Astrocyte (in vitro differentiated cells and primary cell): Measurements from ENCODE around the gene NACA2. TPM values are rescaled to one million over a fixed set of nuclear protein-coding genes. Genes with fewer than 3 reads are reported as not detected.

Experiments
- DNase-seq: peaks from one replicate; pipeline ENCODE4 v3.0.0-alpha.2; 2010; ENCODE audit warnings: low read depth
- FAIRE-seq: peaks from 2 replicates; lab custom pipeline; 2011; peaks lifted over from hg19 to GRCh38; lab: Jason Lieb, UNC
- H2AFZ ChIP-seq: 2 replicates; pipeline ENCODE4 v1.6.0; 2012; ENCODE audit warnings: low read depth, low read length, inconsistent platforms
- H3K27ac ChIP-seq: 2 replicates; pipeline ENCODE4 v1.5.1; 2011; ENCODE audit warnings: low read depth, low read length, inconsistent platforms
- H3K27me3 ChIP-seq: 2 replicates; pipeline ENCODE4 v1.6.0; 2011; ENCODE audit warnings: low read length, inconsistent platforms; ENCODE audit not compliant: insufficient read depth
- H3K36me3 ChIP-seq: 2 replicates; pipeline ENCODE4 v1.5.1; 2011; ENCODE audit warnings: low read length, inconsistent platforms; ENCODE audit not compliant: insufficient read depth
- H3K4me1 ChIP-seq: 2 replicates; pipeline ENCODE4 v1.5.1; 2011; ENCODE audit warnings: low read length, inconsistent platforms; ENCODE audit not compliant: insufficient read depth
- H3K4me2 ChIP-seq: 2 replicates; pipeline ENCODE4 v1.6.0; 2012; ENCODE audit warnings: low read length, inconsistent platforms
- H3K4me3 ChIP-seq: 2 replicates; pipeline ENCODE4 v1.5.1; 2011; ENCODE audit warnings: low read depth, mild to moderate bottlenecking, low read length, inconsistent platforms; ENCODE audit not compliant: insufficient read depth
- H3K79me2 ChIP-seq: 2 replicates; pipeline ENCODE4 v1.6.0; 2012; ENCODE audit warnings: mild to moderate bottlenecking, low read length, inconsistent platforms; ENCODE audit not compliant: insufficient read depth
- H3K9ac ChIP-seq: 2 replicates; pipeline ENCODE4 v1.6.0; 2012; ENCODE audit warnings: mild to moderate bottlenecking, low read length, inconsistent platforms
- H3K9me3 ChIP-seq: 2 replicates; pipeline ENCODE4 v1.5.1; 2012; ENCODE audit warnings: low read depth, mild to moderate bottlenecking, low read length, inconsistent platforms; ENCODE audit not compliant: insufficient read depth
- H4K20me1 ChIP-seq: 2 replicates; pipeline ENCODE4 v1.6.0; 2012; ENCODE audit warnings: low read length, inconsistent platforms; ENCODE audit not compliant: insufficient read depth
- H3K27ac Mint-ChIP-seq: one replicate; pipeline ENCODE4 v1.8.0; 2021; ENCODE audit warnings: mild to moderate bottlenecking, mixed read lengths; ENCODE audit not compliant: unreplicated experiment
- H3K27me3 Mint-ChIP-seq: one replicate; pipeline ENCODE4 v1.8.0; 2021; ENCODE audit warnings: low read depth, mixed read lengths; ENCODE audit not compliant: unreplicated experiment
- H3K36me3 Mint-ChIP-seq: one replicate; pipeline ENCODE4 v1.8.0; 2021; ENCODE audit warnings: low read depth, mixed read lengths; ENCODE audit not compliant: unreplicated experiment
- H3K4me1 Mint-ChIP-seq: one replicate; pipeline ENCODE4 v1.8.0; 2021; ENCODE audit warnings: low read depth, mixed read lengths; ENCODE audit not compliant: unreplicated experiment
- H3K4me3 Mint-ChIP-seq: one replicate; pipeline ENCODE4 v1.8.0; 2021; ENCODE audit warnings: mild to moderate bottlenecking, moderate library complexity, mixed read lengths; ENCODE audit not compliant: unreplicated experiment
- H3K9me3 Mint-ChIP-seq: one replicate; pipeline ENCODE4 v1.8.0; 2021; ENCODE audit warnings: mild to moderate bottlenecking, mixed read lengths; ENCODE audit not compliant: unreplicated experiment
- CTCF ChIP-seq: IDR thresholded peaks from 2 replicates; pipeline ENCODE4 v1.5.1; 2011; ENCODE audit warnings: low read depth, mild to moderate bottlenecking, inconsistent platforms, low read length, moderate library complexity; ENCODE audit not compliant: insufficient read depth
- EZH2 ChIP-seq: IDR thresholded peaks from 2 replicates; pipeline ENCODE4 v1.6.1; 2012; ENCODE audit warnings: mild to moderate bottlenecking, low read length, inconsistent platforms; ENCODE audit not compliant: insufficient read depth
- total RNA-seq: library from RNA; stranded (reverse); gene quantifications from 2 replicates; pipeline ENCODE4 v1.2.1, GENCODE V29; 2021

Gene NACA2
- total RNA-seq, 1 donor from 2014 or later: not detected

- TF ChIP-seq CTCF (no peak), EZH2 (no peak)
- Histone ChIP-seq H3K27ac (no peak overlapping the region), H3K27me3 (peaks cover 24% of the 10 kb centered on the region), H3K9ac (no peak overlapping the region), H3K4me1 (no peaks in the 10 kb centered on the region), H3K4me3 (no peak overlapping the region), H3K79me2 (no peaks in the 10 kb centered on the region), H3K4me2 (no peak overlapping the region), H4K20me1 (no peaks in the 10 kb centered on the region), H3K36me3 (no peaks in the 10 kb centered on the region), H3K9me3 (no peaks in the 10 kb centered on the region), H2AFZ (no peak overlapping the region)
- FAIRE-seq: no peak
- Mint-ChIP-seq H3K36me3 (peaks cover 2% of the 10 kb centered on the region), H3K4me3 (no peak overlapping the region), H3K4me1 (no peaks in the 10 kb centered on the region), H3K27ac (no peak overlapping the region), H3K27me3 (peaks cover 13% of the 10 kb centered on the region), H3K9me3 (no peaks in the 10 kb centered on the region)
- no peak for DNase-seq
Measured at GRCh38 chr17:61591930-61592329, 911 bp upstream of the NACA2 start.

- H3K27me3 Mint-ChIP-seq: peaks cover 3% of the 10 kb centered on the region
- no peaks in the 10 kb centered on the region for H4K20me1 ChIP-seq
- no peak for FAIRE-seq
Measured at GRCh38 chr17:61589990-61590389, 1.0 kb downstream of the NACA2 start.

More at GRCh38 chr17:61589990-61590389, 1.0 kb downstream of the NACA2 start:
- Histone ChIP-seq H3K9ac (no peak overlapping the region), H3K27ac (no peak overlapping the region), H2AFZ (no peak overlapping the region), H3K79me2 (no peaks in the 10 kb centered on the region), H3K4me3 (no peak overlapping the region), H3K9me3 (no peaks in the 10 kb centered on the region), H3K27me3 (peaks cover 13% of the 10 kb centered on the region), H3K4me2 (no peak overlapping the region), H3K4me1 (no peaks in the 10 kb centered on the region), H3K36me3 (no peaks in the 10 kb centered on the region)
- no peak overlapping the region for H3K4me3 Mint-ChIP-seq
- no peaks in the 10 kb centered on the region for H3K4me1 Mint-ChIP-seq
- H3K36me3 Mint-ChIP-seq: no peaks in the 10 kb centered on the region
- DNase-seq: no peak
- H3K9me3 Mint-ChIP-seq: no peaks in the 10 kb centered on the region
- TF ChIP-seq EZH2 (no peak), CTCF (no peak)
- no peak overlapping the region for H3K27ac Mint-ChIP-seq
